H1 (cell line): ENCODE measurements around the gene GALNT11. TPM values are rescaled to one million over a fixed set of nuclear protein-coding genes. Genes with fewer than 3 reads are reported as not detected.

Experiments
- CTCF ChIA-PET: fragments of 300-600 bp; sonication (Branson Sonifier 250); formaldehyde crosslinking; loops from one replicate; lab custom pipeline; 2021; ENCODE audit not compliant: partially characterized antibody; lab: Charles Lee
- POLR2A ChIA-PET: fragments of 300-600 bp; sonication (Branson Sonifier 250); formaldehyde crosslinking; loops from one replicate; lab custom pipeline; 2021; ENCODE audit warnings: inconsistent platforms; ENCODE audit not compliant: partially characterized antibody; lab: Charles Lee
- DNase-seq, 2 experiments: peaks; one replicate each; pipeline versions ENCODE4 v3.0.0 to v3.0.0-alpha.2; 2010 to 2022; ENCODE audit warnings: low spot score in 2 of 2, low read depth in 1 of 2, mixed read lengths in 1 of 2
- FAIRE-seq: peaks from 2 replicates; lab custom pipeline; 2011; peaks lifted over from hg19 to GRCh38; lab: Jason Lieb, UNC
- H2AFZ ChIP-seq: 2 replicates; pipeline ENCODE4 v1.8.1; 2012; ENCODE audit warnings: low read length, inconsistent platforms
- H2AK5ac ChIP-seq: 2 replicates; pipeline ENCODE4 v1.6.1; 2013; ENCODE audit warnings: low read depth, low read length
- H2BK120ac ChIP-seq: replicated peaks from 2 replicates; pipeline ENCODE3; 2013; ENCODE audit warnings: low read depth, low read length, inconsistent platforms
- H2BK12ac ChIP-seq: 2 replicates; pipeline ENCODE4 v1.6.1; 2013; ENCODE audit warnings: low read depth, low read length
- H2BK15ac ChIP-seq: 2 replicates; pipeline ENCODE4 v1.6.1; 2013; ENCODE audit warnings: low read length
- H2BK20ac ChIP-seq: 2 replicates; pipeline ENCODE4 v1.6.1; 2013; ENCODE audit warnings: low read length
- H2BK5ac ChIP-seq: 2 replicates; pipeline ENCODE4 v1.6.1; 2013; ENCODE audit warnings: low read depth, low read length
- H3K14ac ChIP-seq: 2 replicates; pipeline ENCODE4 v1.6.1; 2013; ENCODE audit warnings: inconsistent platforms; ENCODE audit not compliant: insufficient read length
- H3K18ac ChIP-seq: 2 replicates; pipeline ENCODE4 v1.6.1; 2013; ENCODE audit warnings: low read length; ENCODE audit errors: extremely low read depth
- H3K23ac ChIP-seq: 2 replicates; pipeline ENCODE4 v1.6.1; 2013; ENCODE audit warnings: inconsistent platforms; ENCODE audit not compliant: insufficient read length
- H3K23me2 ChIP-seq: 2 replicates; pipeline ENCODE4 v1.6.1; 2013; ENCODE audit warnings: low read depth, low read length
- H3K27ac ChIP-seq: 2 replicates; pipeline ENCODE4 v1.6.1; 2011; ENCODE audit warnings: low read depth, low read length, inconsistent platforms
- H3K27me3 ChIP-seq, 4 experiments: replicated peaks in 1 of 4; 1 replicate in 1 of 4; 2 replicates in 3 of 4; pipeline versions ENCODE4 v1.6.1 to v1.8.1; 2011 to 2013; ENCODE audit warnings: low read length in 3 of 4, mild to moderate bottlenecking in 3 of 4, inconsistent platforms in 2 of 4, mixed read lengths in 2 of 4, moderate library complexity in 1 of 4; ENCODE audit not compliant: control insufficient read depth in 3 of 4, insufficient read depth in 3 of 4; ENCODE audit errors: extremely low read depth in 1 of 4
- H3K36me3 ChIP-seq, 4 experiments: 2 replicates each; pipeline versions ENCODE4 v1.6.1 to v1.8.1; 2011 to 2013; ENCODE audit warnings: mild to moderate bottlenecking in 4 of 4, low read length in 3 of 4, moderate library complexity in 2 of 4, control low read depth in 1 of 4, inconsistent platforms in 1 of 4; ENCODE audit not compliant: insufficient read depth in 4 of 4, control insufficient read depth in 2 of 4
- H3K4ac ChIP-seq: replicated peaks from 2 replicates; pipeline ENCODE3; 2013; ENCODE audit warnings: low read length, low read depth, mixed read lengths, inconsistent platforms; ENCODE audit not compliant: insufficient read length
- H3K4me1 ChIP-seq, 4 experiments: replicated peaks in 1 of 4; 1 replicate in 1 of 4; 2 replicates in 3 of 4; pipeline versions ENCODE4 v1.6.1 to v1.8.1; 2011 to 2013; ENCODE audit warnings: low read length in 3 of 4, inconsistent platforms in 2 of 4, mixed read lengths in 1 of 4; ENCODE audit not compliant: insufficient read depth in 4 of 4, control insufficient read depth in 3 of 4
- H3K4me2 ChIP-seq, 2 experiments: 2 replicates each; pipeline versions ENCODE4 v1.6.1 to v1.8.1; 2011 to 2013; ENCODE audit warnings: low read depth in 2 of 2, low read length in 2 of 2, control low read depth in 1 of 2, inconsistent platforms in 1 of 2, mild to moderate bottlenecking in 1 of 2; ENCODE audit not compliant: insufficient read depth in 1 of 2
- H3K4me3 ChIP-seq, 4 experiments: fragments of 200-600, 300-600 bp in 1 of 4; sonication (generic), shearing (Covaris generic), sonication (Bioruptor Twin) in 1 of 4; 2 replicates each; pipeline versions ENCODE4 v1.5.1 to v1.8.1; 2011 to 2016; ENCODE audit warnings: low read length in 4 of 4, low read depth in 3 of 4, control low read depth in 2 of 4, inconsistent platforms in 2 of 4, mild to moderate bottlenecking in 2 of 4, mixed read lengths in 1 of 4, moderate library complexity in 1 of 4; ENCODE audit not compliant: insufficient read depth in 2 of 4; ENCODE audit errors: extremely low read depth in 1 of 4
- H3K56ac ChIP-seq: replicated peaks from 2 replicates; pipeline ENCODE3; 2013; ENCODE audit warnings: low read depth, mild to moderate bottlenecking, mixed read lengths, low read length, inconsistent platforms; ENCODE audit not compliant: insufficient read length
- H3K79me1 ChIP-seq: 2 replicates; pipeline ENCODE4 v1.6.1; 2013; ENCODE audit warnings: low read depth, low read length, control low read depth
- H3K79me2 ChIP-seq, 2 experiments: 2 replicates each; pipeline versions ENCODE4 v1.6.1 to v1.8.1; 2012 to 2013; ENCODE audit warnings: low read length in 2 of 2, mild to moderate bottlenecking in 2 of 2, inconsistent platforms in 1 of 2; ENCODE audit not compliant: insufficient read depth in 2 of 2, control insufficient read depth in 1 of 2
- H3K9ac ChIP-seq, 4 experiments: replicated peaks in 1 of 4; 1 replicate in 1 of 4; 2 replicates in 3 of 4; pipeline versions ENCODE4 v1.6.1 to v1.8.1; 2011 to 2013; ENCODE audit warnings: low read depth in 3 of 4, low read length in 3 of 4, control low read depth in 2 of 4, mild to moderate bottlenecking in 2 of 4, moderate library complexity in 2 of 4, inconsistent platforms in 1 of 4; ENCODE audit errors: extremely low read depth in 1 of 4
- H3K9me3 ChIP-seq, 2 experiments: 2 replicates each; pipeline versions ENCODE4 v1.6.1 to v1.8.1; 2012 to 2013; ENCODE audit warnings: mild to moderate bottlenecking in 2 of 2, moderate library complexity in 2 of 2, control low read depth in 1 of 2, inconsistent platforms in 1 of 2, low read depth in 1 of 2, low read length in 1 of 2, mixed read lengths in 1 of 2; ENCODE audit not compliant: insufficient read depth in 2 of 2
- H4K20me1 ChIP-seq, 2 experiments: replicated peaks in 1 of 2; 2 replicates each; pipeline versions ENCODE3 to v1.8.1; 2011 to 2013; ENCODE audit warnings: inconsistent platforms in 2 of 2, low read length in 2 of 2, mild to moderate bottlenecking in 1 of 2; ENCODE audit not compliant: insufficient read depth in 2 of 2, control insufficient read depth in 1 of 2
- H4K5ac ChIP-seq: 2 replicates; pipeline ENCODE4 v1.6.1; 2013; ENCODE audit warnings: low read length, low read depth, mixed read lengths, inconsistent platforms; ENCODE audit not compliant: insufficient read length
- H4K8ac ChIP-seq: 2 replicates; pipeline ENCODE4 v1.8.0; 2013; ENCODE audit warnings: mild to moderate bottlenecking, moderate library complexity, low read length, inconsistent platforms; ENCODE audit not compliant: insufficient read depth; ENCODE audit errors: extremely low read depth
- H4K91ac ChIP-seq: replicated peaks from 2 replicates; pipeline ENCODE3; 2013; ENCODE audit warnings: low read length, mixed read lengths, inconsistent platforms; ENCODE audit not compliant: insufficient read length
- CTCF ChIP-seq, 3 experiments: IDR thresholded peaks; 1 replicate in 2 of 3; 2 replicates in 1 of 3; pipeline versions ENCODE4 v1.5.1 to v1.6.1; 2011; ENCODE audit warnings: low read length in 3 of 3, mild to moderate bottlenecking in 3 of 3, inconsistent platforms in 2 of 3, low read depth in 1 of 3, moderate library complexity in 1 of 3; ENCODE audit not compliant: insufficient read depth in 1 of 3; ENCODE audit errors: control extremely low read depth in 1 of 3
- E2F6 ChIP-seq: IDR thresholded peaks from 2 replicates; pipeline ENCODE4 v1.6.1; 2012; ENCODE audit warnings: inconsistent platforms
- EGR1 ChIP-seq: IDR thresholded peaks from 2 replicates; pipeline ENCODE4 v1.6.1; 2011; ENCODE audit warnings: low read depth, low read length, borderline replicate concordance
- HDAC6 ChIP-seq: IDR thresholded peaks from one replicate; pipeline ENCODE4 v1.7.1; 2012; ENCODE audit warnings: low read depth, mild to moderate bottlenecking, inconsistent platforms, low read length, moderate library complexity
- TBP ChIP-seq: IDR thresholded peaks from 2 replicates; pipeline ENCODE4 v1.6.1; 2011; ENCODE audit warnings: low read depth, low read length, improper control_type of control experiment
- TCF12 ChIP-seq: IDR thresholded peaks from 2 replicates; pipeline ENCODE4 v1.6.1; 2011; ENCODE audit warnings: low read depth, mild to moderate bottlenecking, low read length
- TEAD4 ChIP-seq: IDR thresholded peaks from 2 replicates; pipeline ENCODE4 v1.6.1; 2012; ENCODE audit warnings: low read depth, low read length, inconsistent platforms, mixed read lengths
- WGBS, 2 experiments: shearing (Covaris generic) in 1 of 2; methylation state at CpG; one replicate each; pipeline versions ENCODE4 v1.1.6 to v1.1.7; 2013 to 2015; ENCODE audit warnings: low lambda C conversion rate in 2 of 2, mixed read lengths in 2 of 2, inconsistent platforms in 1 of 2, low coverage in 1 of 2, missing lambda C conversion rate in 1 of 2; ENCODE audit not compliant: insufficient replicate concordance in 2 of 2, insufficient coverage in 1 of 2, insufficient read length in 1 of 2; ENCODE audit errors: extremely low coverage in 1 of 2, missing lambda C conversion rate in 1 of 2; 5-methylcytosine and 5-hydroxymethylcytosine counted together
- polyA plus RNA-seq, 7 experiments: library from polyadenylated mRNA; depleted of rRNA in 3 of 7; stranded (reverse) in 5 of 7; unstranded in 2 of 7; fragments of >200 nt in 5 of 7; fragments of 200-250 nt in 2 of 7; gene quantifications; 1 replicate in 5 of 7; 2 replicates in 1 of 7; 4 replicates in 1 of 7; pipeline versions ENCODE4 v1.2.1 to v1.2.3, GENCODE V29; 2011 to 2013; ENCODE audit warnings: missing spikeins in 2 of 7, mixed read lengths in 2 of 7
- total RNA-seq: library from RNA; stranded (reverse); fragmentation: NEBNext Ultra II Directional; extraction: Animal tissue kit (Norgen Biotek cat#: 25700); gene quantifications from 2 replicates; pipeline ENCODE4 v1.2.1, GENCODE V29; 2021
- TF ChIP-seq, protein P1 (sequence below): IDR thresholded peaks from 2 replicates; pipeline ENCODE4 v1.6.1; 2012; ENCODE audit warnings: inconsistent platforms

Gene GALNT11
- total and polyA plus RNA-seq, 2 of the 8 experiments (the other 6 are each of a cell fraction or from before 2014, with no cell fraction given): 20.5 to 23.2 TPM

GRCh38 chr7:152056621-152057274, 31.3 kb downstream of the GALNT11 start:
- no peak overlapping the region for H2BK120ac ChIP-seq
- no peaks in the 10 kb centered on the region for H4K20me1 ChIP-seq
- no peak for TF ChIP-seq EGR1
- TF ChIP-seq TBP: no peak
- no peak for TF ChIP-seq HDAC6
- TF ChIP-seq, protein P1, sequence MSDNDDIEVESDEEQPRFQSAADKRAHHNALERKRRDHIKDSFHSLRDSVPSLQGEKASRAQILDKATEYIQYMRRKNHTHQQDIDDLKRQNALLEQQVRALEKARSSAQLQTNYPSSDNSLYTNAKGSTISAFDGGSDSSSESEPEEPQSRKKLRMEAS: no peak
- no peak for TF ChIP-seq CTCF (IDR thresholded peaks at IDR 0.05; ENCODE audit: control extremely low read depth in 1 of 3, insufficient read depth in 1 of 3, low read depth in 1 of 3, low read length in 3 of 3)
- peak; percentile 86 for TF ChIP-seq TEAD4
- 0 out of 2 replicates have a peak, but pooled peaks have one; percentile 26 for TF ChIP-seq TCF12
- no peak for TF ChIP-seq E2F6
- H3K4me1 ChIP-seq: peaks cover 0 to 9% (median 4%) of the 10 kb centered on the region in 4 experiments; a peak in 3 of 7 replicates
- H3K23ac ChIP-seq: no peak overlapping the region
- no peaks in the 10 kb centered on the region for H3K27me3 ChIP-seq
- H2BK5ac ChIP-seq: no peak overlapping the region
- no peak overlapping the region for H4K5ac ChIP-seq
- H3K14ac ChIP-seq: no peak overlapping the region
- peaks cover 0 to 11% of the 10 kb centered on the region in 2 experiments; a peak in 1 of 4 replicates for H3K79me2 ChIP-seq
- no peaks in the 10 kb centered on the region for H3K79me1 ChIP-seq
- H2AFZ ChIP-seq: no peak overlapping the region
- FAIRE-seq (peak; percentile 7), DNase-seq (no peak)
- no peak overlapping the region for H3K27ac ChIP-seq
- H2BK20ac ChIP-seq: no peak overlapping the region
- no peak overlapping the region for H3K4me3 ChIP-seq
- no peak overlapping the region for H2BK12ac ChIP-seq
- no peaks in the 10 kb centered on the region; a peak in 1 of 8 replicates for H3K36me3 ChIP-seq
- H3K56ac ChIP-seq: no peak overlapping the region
- H2BK15ac ChIP-seq: no peak overlapping the region
- no peaks in the 10 kb centered on the region for H3K23me2 ChIP-seq
- CTCF ChIA-PET: interaction anchor here (1.5 kb wide), 1 partner anchor 20 kb away, joined by 5 read pairs; no protein-coding TSS in a partner anchor
- H3K9me3 ChIP-seq: no peaks in the 10 kb centered on the region
- POLR2A ChIA-PET: no interaction called here
- 36% methylated on average over 3 of the region's 3 CpGs; no CpG with 5 or more reads in 1 of the 2 experiments for WGBS, 2 experiments
- no peak overlapping the region for H2AK5ac ChIP-seq
- H4K8ac ChIP-seq: 0 out of 2 replicates have a peak overlapping the region, but pooled peaks have one; percentile 62
- H3K4me2 ChIP-seq: peak overlapping the region in 1 of 2 experiments; percentile 12; a peak in 1 of 4 replicates
- H3K18ac ChIP-seq: no peak overlapping the region
- H3K4ac ChIP-seq: no peak overlapping the region
- no peak overlapping the region for H4K91ac ChIP-seq
- H3K9ac ChIP-seq: no peak overlapping the region
